SK-N-SH treated with all-trans-retinoic acid at 6 μM for 48 hours (cell line): ENCODE measurements around the gene PPP4R4.

ENCODE experiments used
- GLIS3 ChIP-seq: fragments of 250-450 bp; sonication (Bioruptor Pico); IDR thresholded peaks from 2 replicates; pipeline ENCODE4 v1.5.0; 2020; ENCODE audit warnings: mild to moderate bottlenecking, moderate library complexity
- OSR1 ChIP-seq: fragments of 250-450 bp; sonication (Bioruptor Pico); IDR thresholded peaks from 2 replicates; pipeline ENCODE4 v1.8.0; 2022; ENCODE audit warnings: moderate library complexity, mild to moderate bottlenecking, inconsistent platforms
- RARB ChIP-seq: fragments of 250-450 bp; sonication (Bioruptor Pico); IDR thresholded peaks from 2 replicates; pipeline ENCODE4 v1.8.0; 2021; ENCODE audit warnings: mild to moderate bottlenecking, moderate library complexity
- ZFP3 ChIP-seq: fragments of 250-450 bp; sonication (Bioruptor Pico); IDR thresholded peaks from 2 replicates; pipeline ENCODE4 v1.5.0; 2020; ENCODE audit warnings: mild to moderate bottlenecking, moderate library complexity
- ZNF565 ChIP-seq: fragments of 450-650 bp; formaldehyde crosslinking; conservative IDR thresholded peaks from 2 replicates; pipeline ENCODE4 v1.5.0; 2020; ENCODE audit warnings: low read depth, mild to moderate bottlenecking, moderate library complexity
- ZNF8 ChIP-seq: fragments of 450-650 bp; formaldehyde crosslinking; IDR thresholded peaks from 2 replicates; pipeline ENCODE4 v1.5.0; 2020; ENCODE audit warnings: mild to moderate bottlenecking, moderate library complexity
- TF ChIP-seq, protein P1 (sequence below): fragments of 250-450 bp; sonication (Bioruptor Pico); IDR thresholded peaks from 2 replicates; pipeline ENCODE4 v1.8.0; 2020; ENCODE audit warnings: mild to moderate bottlenecking, moderate library complexity, borderline replicate concordance

DNA sequence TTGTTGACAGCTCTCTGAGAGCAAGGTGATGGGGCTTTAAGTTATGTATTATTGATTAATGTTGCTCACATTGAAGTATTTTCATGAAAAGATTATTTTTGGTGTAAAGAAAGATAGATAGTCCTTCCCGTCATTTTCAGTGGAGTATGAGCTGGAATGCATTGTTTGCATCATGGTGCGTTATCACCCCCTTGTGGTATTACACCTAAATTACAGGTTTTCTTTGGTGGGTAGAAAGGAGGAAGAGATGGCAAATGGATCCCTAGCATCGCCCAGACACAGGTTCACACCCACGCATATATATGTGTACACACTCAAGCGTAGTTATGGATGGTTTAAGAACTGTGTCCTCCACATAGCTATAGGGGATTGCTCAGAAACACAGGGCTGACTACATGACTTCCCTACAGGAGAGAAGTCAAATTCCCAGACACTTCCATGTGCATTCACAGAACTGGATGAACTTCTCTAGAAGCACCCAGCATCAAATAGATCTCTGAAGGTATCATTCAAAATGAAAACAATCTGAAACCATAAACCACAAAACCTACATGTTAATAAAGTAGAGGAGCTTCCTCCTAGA is 133.4 kb downstream of the PPP4R4 start:
- no peak for TF ChIP-seq OSR1 (CRISPR knock-in tag)
- no peak for TF ChIP-seq GLIS3 (CRISPR knock-in tag)
- TF ChIP-seq RARB (CRISPR knock-in tag): no peak
- no peak for TF ChIP-seq ZNF565 (CRISPR knock-in tag)
- TF ChIP-seq, protein P1, sequence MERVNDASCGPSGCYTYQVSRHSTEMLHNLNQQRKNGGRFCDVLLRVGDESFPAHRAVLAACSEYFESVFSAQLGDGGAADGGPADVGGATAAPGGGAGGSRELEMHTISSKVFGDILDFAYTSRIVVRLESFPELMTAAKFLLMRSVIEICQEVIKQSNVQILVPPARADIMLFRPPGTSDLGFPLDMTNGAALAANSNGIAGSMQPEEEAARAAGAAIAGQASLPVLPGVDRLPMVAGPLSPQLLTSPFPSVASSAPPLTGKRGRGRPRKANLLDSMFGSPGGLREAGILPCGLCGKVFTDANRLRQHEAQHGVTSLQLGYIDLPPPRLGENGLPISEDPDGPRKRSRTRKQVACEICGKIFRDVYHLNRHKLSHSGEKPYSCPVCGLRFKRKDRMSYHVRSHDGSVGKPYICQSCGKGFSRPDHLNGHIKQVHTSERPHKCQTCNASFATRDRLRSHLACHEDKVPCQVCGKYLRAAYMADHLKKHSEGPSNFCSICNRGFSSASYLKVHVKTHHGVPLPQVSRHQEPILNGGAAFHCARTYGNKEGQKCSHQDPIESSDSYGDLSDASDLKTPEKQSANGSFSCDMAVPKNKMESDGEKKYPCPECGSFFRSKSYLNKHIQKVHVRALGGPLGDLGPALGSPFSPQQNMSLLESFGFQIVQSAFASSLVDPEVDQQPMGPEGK: no peak
- no peak for TF ChIP-seq ZFP3
- no peak for TF ChIP-seq ZNF8
